Kasumi-1 (cell line): Measurements from ENCODE around the gene TTC33.
"Not testable (repeated sequence)": the region's sequence is repeated elsewhere in the genome, so short reads cannot be mapped to it uniquely, and the experiment has no call there.

Experiments
- DNase-seq, 2 experiments: peaks; one replicate each; lab custom pipeline; 2025; lab: John Stamatoyannopoulos, UW

Gene TTC33

GRCh38 chr5:40779561-40779960 lies 23.8 kb upstream of the TTC33 start:
- DNase-seq, result no peak

GRCh38 chr5:40778133-40778532 lies 22.4 kb upstream of the TTC33 start:
- no peak for DNase-seq

GRCh38 chr5:40776658-40776977 lies 20.9 kb upstream of the TTC33 start:
- DNase-seq, result no peak

GRCh38 chr5:40775846-40776657 lies 20.3 kb upstream of the TTC33 start:
- DNase-seq, result no peak

- DNase-seq, result no peak
Measured at GRCh38 chr5:40775085-40775845, 19.5 kb upstream of the TTC33 start.

- DNase-seq, result peak in 1 of 2 experiments; percentile 12
Measured at GRCh38 chr5:40774623-40775022, 18.9 kb upstream of the TTC33 start.

- DNase-seq, result no peak
Measured at GRCh38 chr5:40770764-40771163, 15.0 kb upstream of the TTC33 start.

- DNase-seq, result no peak
Measured at GRCh38 chr5:40762705-40763104, 6.9 kb upstream of the TTC33 start.

- DNase-seq, result no peak
Measured at GRCh38 chr5:40757400-40757799, 1.6 kb upstream of the TTC33 start.

GRCh38 chr5:40755093-40755406 lies 711 bp downstream of the TTC33 start:
- peak; percentile 85 to 92 for DNase-seq

- DNase-seq, result peak in 1 of 2 experiments; percentile 63
Measured at GRCh38 chr5:40754381-40755092, 1.2 kb downstream of the TTC33 start.

GRCh38 chr5:40746703-40747102 lies 9.1 kb downstream of the TTC33 start:
- DNase-seq, result no peak

GRCh38 chr5:40743771-40744170 lies 12.0 kb downstream of the TTC33 start:
- DNase-seq, result no peak

- DNase-seq, result no peak
Measured at GRCh38 chr5:40738502-40738901, 17.3 kb downstream of the TTC33 start.

- peak; percentile 65 to 67 for DNase-seq
Measured at GRCh38 chr5:40736103-40736875, 19.5 kb downstream of the TTC33 start.

GRCh38 chr5:40735609-40736008 lies 20.2 kb downstream of the TTC33 start:
- no peak for DNase-seq

GRCh38 chr5:40734986-40735385 lies 20.8 kb downstream of the TTC33 start:
- no peak for DNase-seq

- peak; percentile 42 to 60 for DNase-seq
Measured at GRCh38 chr5:40733879-40734563, 21.7 kb downstream of the TTC33 start.

- peak; percentile 68 to 81 for DNase-seq
Measured at GRCh38 chr5:40733434-40733833, 22.3 kb downstream of the TTC33 start.

- not testable (repeated sequence) for DNase-seq
Measured at GRCh38 chr5:40722497-40722911, 33.3 kb downstream of the TTC33 start.

GRCh38 chr5:40720069-40720468 lies 35.7 kb downstream of the TTC33 start:
- no peak for DNase-seq

- DNase-seq, result no peak
Measured at GRCh38 chr5:40717281-40717680, 38.5 kb downstream of the TTC33 start.
